Neutrophil (primary cell): ENCODE data around the gene BCR.
A peak's percentile ranks its signal among the peaks of the same experiment; 100 is the strongest.

Experiments
- H3K27ac ChIP-seq: fragments of 200-600 bp; sonication (generic); 2 replicates; pipeline ENCODE4 v1.5.1; 2016; ENCODE audit warnings: mild to moderate bottlenecking, moderate library complexity
- H3K27me3 ChIP-seq: fragments of 200-600 bp; sonication (generic); 2 replicates; pipeline ENCODE4 v1.6.0; 2016; ENCODE audit warnings: mild to moderate bottlenecking
- H3K36me3 ChIP-seq: fragments of 200-600 bp; sonication (generic); 2 replicates; pipeline ENCODE4 v1.5.1; 2017
- H3K4me1 ChIP-seq, 2 experiments: fragments of 200-600 bp in 1 of 2; sonication (generic) in 1 of 2; 1 replicate in 1 of 2; 2 replicates in 1 of 2; pipeline versions ENCODE4 v1.5.1 to v1.6.1; 2013 to 2016; ENCODE audit warnings: low read depth in 1 of 2, low read length in 1 of 2, mild to moderate bottlenecking in 1 of 2, moderate library complexity in 1 of 2; ENCODE audit not compliant: control insufficient read depth in 1 of 2, insufficient read depth in 1 of 2
- H3K4me3 ChIP-seq, 2 experiments: fragments of 200-600 bp in 1 of 2; sonication (generic) in 1 of 2; 1 replicate in 1 of 2; 2 replicates in 1 of 2; pipeline ENCODE4 v1.5.1; 2013 to 2016; ENCODE audit warnings: low read depth in 1 of 2, low read length in 1 of 2, mild to moderate bottlenecking in 1 of 2, moderate library complexity in 1 of 2
- H3K9me3 ChIP-seq: fragments of 200-600 bp; sonication (generic); 2 replicates; pipeline ENCODE4 v1.5.1; 2016
- CTCF ChIP-seq: fragments of 200-600 bp; sonication (generic); IDR thresholded peaks from 2 replicates; pipeline ENCODE4 v1.5.1; 2016; ENCODE audit warnings: antibody characterized with exemption

BCR gene

GRCh38 chr22:23262518-23263332 is 82.4 kb downstream of the BCR start:
- Histone ChIP-seq H3K36me3 (peaks cover 71% of the 10 kb centered on the region), H3K4me1 (no peaks in the 10 kb centered on the region), H3K4me3 (no peak overlapping the region), H3K27ac (peak overlapping the region; percentile 76), H3K9me3 (no peaks in the 10 kb centered on the region), H3K27me3 (no peaks in the 10 kb centered on the region)
- TF ChIP-seq CTCF = no peak

DNA sequence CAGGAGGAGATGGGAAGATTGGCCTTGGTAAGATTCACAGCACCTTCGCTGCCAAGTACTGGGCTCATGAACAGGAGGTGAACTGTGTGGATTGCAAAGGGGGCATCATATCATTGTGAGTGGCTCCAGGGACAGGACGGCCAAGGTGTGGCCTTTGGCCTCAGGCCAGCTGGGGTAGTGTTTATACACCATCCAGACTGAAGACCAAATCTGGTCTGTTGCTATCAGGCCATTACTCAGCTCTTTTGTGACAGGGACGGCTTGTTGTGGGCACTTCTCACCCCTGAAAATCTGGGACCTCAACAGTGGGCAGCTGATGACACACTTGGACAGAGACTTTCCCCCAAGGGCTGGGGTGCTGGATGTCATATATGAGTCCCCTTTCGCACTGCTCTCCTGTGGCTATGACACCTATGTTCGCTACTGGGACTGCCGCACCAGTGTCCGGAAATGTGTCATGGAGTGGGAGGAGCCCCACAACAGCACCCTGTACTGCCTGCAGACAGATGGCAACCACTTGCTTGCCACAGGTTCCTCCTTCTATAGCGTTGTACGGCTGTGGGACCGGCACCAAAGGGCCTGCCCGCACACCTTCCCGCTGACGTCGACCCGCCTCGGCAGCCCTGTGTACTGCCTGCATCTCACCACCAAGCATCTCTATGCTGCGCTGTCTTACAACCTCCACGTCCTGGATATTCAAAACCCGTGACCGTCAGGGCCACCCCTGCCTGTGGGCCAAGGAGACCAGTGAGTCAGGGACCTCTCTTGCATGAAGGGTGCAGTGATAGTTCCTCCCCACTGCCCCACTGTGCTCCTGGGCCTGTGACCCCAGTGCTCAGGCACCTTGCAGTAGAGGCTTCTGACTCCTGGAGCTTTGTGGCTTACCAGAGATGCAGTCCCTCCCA is 83.6 kb downstream of the BCR start:
- peak overlapping the region; percentile 76 for H3K27ac ChIP-seq
- peak; percentile 17 for TF ChIP-seq CTCF
- H3K36me3 ChIP-seq = peaks cover 71% of the 10 kb centered on the region
- no peaks in the 10 kb centered on the region for H3K27me3 ChIP-seq
- no peaks in the 10 kb centered on the region for H3K9me3 ChIP-seq
- H3K4me3 ChIP-seq = no peak overlapping the region
- H3K4me1 ChIP-seq = no peaks in the 10 kb centered on the region

- TF ChIP-seq CTCF = no peak
- no peaks in the 10 kb centered on the region for H3K9me3 ChIP-seq
- H3K36me3 ChIP-seq = peaks cover 80% of the 10 kb centered on the region
- H3K27ac ChIP-seq = peak overlapping the region; percentile 76
- H3K4me3 ChIP-seq = no peak overlapping the region
- no peaks in the 10 kb centered on the region for H3K4me1 ChIP-seq
- no peaks in the 10 kb centered on the region for H3K27me3 ChIP-seq
These were observed 84.5 kb downstream of the BCR start for GRCh38 chr22:23264610-23265367.

GRCh38 chr22:23265368-23265700 is 85.0 kb downstream of the BCR start:
- Histone ChIP-seq H3K4me1 (no peaks in the 10 kb centered on the region), H3K36me3 (peaks cover 85% of the 10 kb centered on the region), H3K9me3 (no peaks in the 10 kb centered on the region), H3K4me3 (no peak overlapping the region), H3K27ac (no peak overlapping the region), H3K27me3 (no peaks in the 10 kb centered on the region)
- TF ChIP-seq CTCF = no peak

DNA sequence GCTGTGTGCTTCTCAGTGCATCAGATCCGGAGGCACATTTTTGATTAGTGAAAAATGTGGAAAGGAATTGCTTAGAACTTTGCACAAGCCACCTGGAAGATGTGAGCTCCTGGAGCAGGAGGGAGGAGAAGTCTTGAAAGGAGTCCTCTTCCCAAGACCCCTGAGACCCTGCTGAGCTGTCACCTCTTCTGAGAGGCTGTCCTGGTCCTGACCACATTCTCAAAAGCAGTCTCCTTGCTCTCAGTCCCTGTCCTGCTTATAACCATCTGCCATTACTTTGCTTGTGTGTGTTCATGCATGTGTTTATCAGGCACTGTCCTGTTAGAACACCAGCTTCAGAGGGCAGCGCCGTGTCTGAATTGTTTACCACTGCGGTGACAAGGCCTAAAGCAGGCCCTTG is 86.5 kb downstream of the BCR start:
- H3K4me3 ChIP-seq = no peak overlapping the region
- no peak for TF ChIP-seq CTCF
- no peaks in the 10 kb centered on the region for H3K4me1 ChIP-seq
- no peaks in the 10 kb centered on the region for H3K27me3 ChIP-seq
- no peaks in the 10 kb centered on the region for H3K9me3 ChIP-seq
- H3K36me3 ChIP-seq = peaks cover 88% of the 10 kb centered on the region
- no peak overlapping the region for H3K27ac ChIP-seq
